Glutamatergic neuron (in vitro differentiated cells): ENCODE results near the gene VPS9D1. TPM values are rescaled to one million over a fixed set of nuclear protein-coding genes. Genes with fewer than 3 reads are reported as not detected.

Experiments used
- DNase-seq: peaks from one replicate; pipeline ENCODE4 v3.0.0; 2022
- H3K27ac Mint-ChIP-seq: one replicate; pipeline ENCODE4 v1.8.0; 2020; ENCODE audit warnings: mild to moderate bottlenecking, mixed read lengths, inconsistent platforms; ENCODE audit not compliant: unreplicated experiment
- H3K27me3 Mint-ChIP-seq: one replicate; pipeline ENCODE4 v1.8.0; 2020; ENCODE audit warnings: mild to moderate bottlenecking, moderate library complexity, mixed read lengths, inconsistent platforms; ENCODE audit not compliant: unreplicated experiment
- H3K36me3 Mint-ChIP-seq: one replicate; pipeline ENCODE4 v1.8.0; 2020; ENCODE audit warnings: mild to moderate bottlenecking, mixed read lengths, inconsistent platforms; ENCODE audit not compliant: unreplicated experiment
- H3K4me1 Mint-ChIP-seq: one replicate; pipeline ENCODE4 v1.8.0; 2020; ENCODE audit warnings: mild to moderate bottlenecking, low read depth, mixed read lengths, inconsistent platforms; ENCODE audit not compliant: unreplicated experiment
- H3K4me3 Mint-ChIP-seq: one replicate; pipeline ENCODE4 v1.8.0; 2020; ENCODE audit warnings: mild to moderate bottlenecking, mixed read lengths, inconsistent platforms; ENCODE audit not compliant: unreplicated experiment
- H3K9me3 Mint-ChIP-seq: one replicate; pipeline ENCODE4 v1.8.0; 2020; ENCODE audit warnings: mild to moderate bottlenecking, moderate library complexity, mixed read lengths, inconsistent platforms; ENCODE audit not compliant: unreplicated experiment
- CTCF ChIP-seq: fragments of 200-600 bp; sonication (generic); IDR thresholded peaks from one replicate; pipeline ENCODE4 v1.5.0; 2021; ENCODE audit not compliant: partially characterized antibody, unreplicated experiment
- total RNA-seq: library from RNA; stranded (reverse); fragmentation: NEBNext Ultra II Directional; extraction: Animal tissue kit (Norgen Biotek cat#: 25700); gene quantifications from one replicate; pipeline ENCODE4 v1.2.1, GENCODE V29; 2021; ENCODE audit not compliant: unreplicated experiment

VPS9D1 gene
- total RNA-seq, 1 donor from 2014 or later: 19.5 TPM

GRCh38 chr16:89716493-89716892, 4.2 kb downstream of the VPS9D1 start:
- Mint-ChIP-seq H3K27ac (no peak overlapping the region), H3K4me1 (peaks cover 2% of the 10 kb centered on the region), H3K36me3 (no peaks in the 10 kb centered on the region), H3K27me3 (peaks cover 5% of the 10 kb centered on the region), H3K4me3 (no peak overlapping the region), H3K9me3 (peaks cover 9% of the 10 kb centered on the region)
- TF ChIP-seq CTCF: no peak
- no peak for DNase-seq

- no peaks in the 10 kb centered on the region for H3K36me3 Mint-ChIP-seq
- DNase-seq: no peak
- no peaks in the 10 kb centered on the region for H3K9me3 Mint-ChIP-seq
- H3K27ac Mint-ChIP-seq: peak overlapping the region; percentile 33
- TF ChIP-seq CTCF: no peak
- peaks cover 2% of the 10 kb centered on the region for H3K27me3 Mint-ChIP-seq
- H3K4me3 Mint-ChIP-seq: peak overlapping the region; percentile 55
- peaks cover 2% of the 10 kb centered on the region for H3K4me1 Mint-ChIP-seq
These were observed 8.4 kb downstream of the VPS9D1 start for GRCh38 chr16:89712274-89712781.

- peak; percentile 70 for DNase-seq
- H3K36me3 Mint-ChIP-seq: no peaks in the 10 kb centered on the region
- TF ChIP-seq CTCF: no peak
- peaks cover 2% of the 10 kb centered on the region for H3K27me3 Mint-ChIP-seq
- no peaks in the 10 kb centered on the region for H3K9me3 Mint-ChIP-seq
- H3K4me1 Mint-ChIP-seq: peaks cover 2% of the 10 kb centered on the region
- no peak overlapping the region for H3K27ac Mint-ChIP-seq
- no peak overlapping the region for H3K4me3 Mint-ChIP-seq
These were observed 9.0 kb downstream of the VPS9D1 start for GRCh38 chr16:89711601-89712273.

DNA sequence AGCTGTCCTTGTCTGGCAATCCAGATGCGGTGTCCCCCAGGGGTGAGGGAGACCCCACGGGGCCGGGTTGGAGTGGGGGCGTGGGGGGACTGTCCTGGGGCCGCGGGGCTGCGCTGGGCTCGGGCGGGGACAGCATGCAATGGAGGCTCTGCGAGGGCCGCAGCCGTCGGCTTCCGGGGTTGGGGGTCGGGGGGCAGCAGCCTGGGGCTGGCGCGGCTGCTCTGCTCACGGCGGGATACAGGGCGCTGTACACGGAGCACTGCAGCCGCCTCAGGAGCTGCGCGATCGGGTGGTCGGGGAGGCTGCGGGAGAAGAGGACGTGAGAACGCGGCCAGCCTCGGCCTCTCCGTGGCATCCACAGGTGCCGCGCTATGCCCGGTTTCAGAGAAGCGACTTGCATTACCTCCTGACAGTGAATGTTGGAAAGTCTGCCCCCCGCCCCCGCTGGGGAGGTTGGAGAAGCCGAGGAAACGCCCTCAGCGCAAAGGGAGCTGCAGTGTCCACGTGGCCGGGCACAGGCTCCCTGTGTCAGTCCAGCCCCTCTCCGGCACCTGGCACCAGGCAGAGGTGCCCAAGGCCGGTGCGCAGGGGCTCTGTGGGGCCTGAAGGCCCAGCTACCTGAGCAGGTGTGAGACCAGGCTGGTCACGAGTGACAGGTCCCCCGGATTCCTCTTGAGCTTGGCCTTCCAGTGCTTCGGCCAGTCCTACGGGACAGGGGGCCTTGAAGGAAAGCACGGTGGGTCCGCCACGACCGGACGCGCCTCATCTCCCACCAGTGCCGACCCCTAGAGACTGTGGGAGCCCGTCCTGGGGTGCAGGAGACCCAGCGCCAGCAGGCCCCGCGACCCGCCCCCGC, 9.8 kb downstream of the VPS9D1 start:
- no peak for DNase-seq
- Mint-ChIP-seq H3K27ac (no peak overlapping the region), H3K4me3 (no peak overlapping the region), H3K4me1 (peaks cover 4% of the 10 kb centered on the region), H3K27me3 (peaks cover 2% of the 10 kb centered on the region), H3K36me3 (no peaks in the 10 kb centered on the region), H3K9me3 (peaks cover under 1% of the 10 kb centered on the region)
- no peak for TF ChIP-seq CTCF
